GM23338 (cell line): ENCODE measurements around the gene LTBP3. TPM values are rescaled to one million over a fixed set of nuclear protein-coding genes. Genes with fewer than 3 reads are reported as not detected.

Experiments used
- ATAC-seq: fragments of 200-7000 bp; cut with Tn5 transposase; 3 replicates; pipeline ENCODE4 v1.9.1; 2020
- DNase-seq: peaks from one replicate; pipeline ENCODE4 v3.0.0-alpha.2; 2015; ENCODE audit warnings: low spot score
- H2AFZ ChIP-seq: fragments of 200-600 bp; sonication (generic); 2 replicates; pipeline ENCODE4 v1.8.0; 2016; ENCODE audit warnings: antibody characterized with exemption, mild to moderate bottlenecking, moderate library complexity
- H3F3A ChIP-seq: fragments of 200-600 bp; sonication (generic); replicated peaks from 2 replicates; pipeline ENCODE4 v1.8.0; 2017; ENCODE audit warnings: antibody characterized with exemption, mixed run types, low read depth
- H3K27ac ChIP-seq: fragments of 200-600 bp; sonication (generic); 2 replicates; pipeline ENCODE4 v1.6.1; 2016; ENCODE audit warnings: low read depth
- H3K27me3 ChIP-seq: fragments of 200-600 bp; sonication (generic); 2 replicates; pipeline ENCODE4 v1.8.0; 2016; ENCODE audit warnings: mild to moderate bottlenecking, mixed run types, moderate library complexity; ENCODE audit not compliant: insufficient read depth
- H3K36me3 ChIP-seq: fragments of 200-600 bp; sonication (generic); 2 replicates; pipeline ENCODE4 v1.8.0; 2016; ENCODE audit warnings: mild to moderate bottlenecking; ENCODE audit not compliant: insufficient read depth
- H3K4me1 ChIP-seq: fragments of 200-600 bp; sonication (generic); 2 replicates; pipeline ENCODE4 v1.8.0; 2016; ENCODE audit warnings: mild to moderate bottlenecking, moderate library complexity; ENCODE audit not compliant: insufficient read depth
- H3K4me2 ChIP-seq: fragments of 200-600 bp; sonication (generic); 2 replicates; pipeline ENCODE4 v1.7.1; 2017; ENCODE audit warnings: mixed run types
- H3K4me3 ChIP-seq: fragments of 200-600 bp; sonication (generic); 2 replicates; pipeline ENCODE4 v1.6.1; 2016; ENCODE audit warnings: mixed run types
- H3K79me2 ChIP-seq: fragments of 200-600 bp; sonication (generic); replicated peaks from 2 replicates; pipeline ENCODE4 v1.8.0; 2017; ENCODE audit warnings: mild to moderate bottlenecking; ENCODE audit not compliant: insufficient read depth
- H3K9me2 ChIP-seq: fragments of 200-600 bp; sonication (generic); 2 replicates; pipeline ENCODE4 v1.8.0; 2017; ENCODE audit not compliant: insufficient read depth
- H4K20me1 ChIP-seq: fragments of 200-600 bp; sonication (generic); replicated peaks from 2 replicates; pipeline ENCODE4 v1.8.0; 2017; ENCODE audit warnings: mild to moderate bottlenecking; ENCODE audit not compliant: insufficient read depth
- H3K27ac Mint-ChIP-seq: 2 replicates; pipeline ENCODE4 v1.8.0; 2020; ENCODE audit warnings: inconsistent platforms, mild to moderate bottlenecking, moderate library complexity, mixed read lengths
- H3K27me3 Mint-ChIP-seq: 3 replicates; pipeline ENCODE4 v1.8.0; 2022; ENCODE audit warnings: low read depth, mild to moderate bottlenecking, moderate library complexity, mixed read lengths, inconsistent platforms; ENCODE audit not compliant: insufficient read depth, poor library complexity
- H3K36me3 Mint-ChIP-seq: 3 replicates; pipeline ENCODE4 v1.8.0; 2021; ENCODE audit warnings: low read depth, mild to moderate bottlenecking, inconsistent platforms, moderate library complexity, mixed read lengths
- H3K4me1 Mint-ChIP-seq: 3 replicates; pipeline ENCODE4 v1.8.0; 2020; ENCODE audit warnings: mild to moderate bottlenecking, inconsistent platforms, mixed read lengths
- H3K4me3 Mint-ChIP-seq: 3 replicates; pipeline ENCODE4 v1.8.0; 2021; ENCODE audit warnings: moderate library complexity, mild to moderate bottlenecking, inconsistent platforms, mixed read lengths
- H3K9me3 Mint-ChIP-seq: 3 replicates; pipeline ENCODE4 v1.8.0; 2020; ENCODE audit warnings: moderate library complexity, mild to moderate bottlenecking, inconsistent platforms, mixed read lengths
- CREB1 ChIP-seq: fragments of 250-450 bp; sonication (Bioruptor Pico); IDR thresholded peaks from 2 replicates; pipeline ENCODE4 v1.5.0; 2020; ENCODE audit warnings: low read depth, mild to moderate bottlenecking, moderate library complexity
- ETS1 ChIP-seq: IDR thresholded peaks from 2 replicates; pipeline ENCODE4 v1.6.1; 2016; ENCODE audit warnings: antibody characterized with exemption
- EZH2 ChIP-seq: fragments of 200-600 bp; sonication (generic); IDR thresholded peaks from one replicate; pipeline ENCODE4 v1.8.0; 2017; ENCODE audit warnings: antibody characterized with exemption, mild to moderate bottlenecking, low read depth; ENCODE audit not compliant: unreplicated experiment
- JUNB ChIP-seq: IDR thresholded peaks from one replicate; pipeline ENCODE4 v1.6.1; 2016; ENCODE audit warnings: antibody characterized with exemption; ENCODE audit not compliant: unreplicated experiment
- NANOG ChIP-seq: IDR thresholded peaks from 2 replicates; pipeline ENCODE4 v1.6.1; 2016; ENCODE audit warnings: antibody characterized with exemption, borderline replicate concordance
- POLR2AphosphoS5 ChIP-seq: IDR thresholded peaks from 2 replicates; pipeline ENCODE4 v1.6.1; 2016; ENCODE audit warnings: antibody characterized with exemption, low read depth
- REST ChIP-seq: IDR thresholded peaks from one replicate; pipeline ENCODE4 v1.6.1; 2018; ENCODE audit warnings: antibody characterized with exemption; ENCODE audit not compliant: unreplicated experiment
- STAT1 ChIP-seq: IDR thresholded peaks from one replicate; pipeline ENCODE4 v1.6.1; 2016; ENCODE audit warnings: antibody characterized with exemption; ENCODE audit not compliant: unreplicated experiment
- ZNF114 ChIP-seq: fragments of 250-450 bp; sonication (Bioruptor Pico); IDR thresholded peaks from 2 replicates; pipeline ENCODE4 v1.5.0; 2020; ENCODE audit warnings: mild to moderate bottlenecking, moderate library complexity
- ZNF331 ChIP-seq: fragments of 250-450 bp; sonication (Bioruptor Pico); IDR thresholded peaks from 2 replicates; pipeline ENCODE4 v1.5.0; 2020; ENCODE audit warnings: low read depth, mild to moderate bottlenecking, moderate library complexity
- ZNF462 ChIP-seq: fragments of 250-450 bp; sonication (Bioruptor Pico); IDR thresholded peaks from 2 replicates; pipeline ENCODE4 v1.5.0; 2020; ENCODE audit warnings: mild to moderate bottlenecking, moderate library complexity
- polyA plus RNA-seq: library from polyadenylated mRNA; unstranded; fragments of >200 nt; fragmentation: Nextera tagmentation; extraction: Ambion mirVana; gene quantifications from 2 replicates; pipeline ENCODE4 v1.2.1, GENCODE V29; 2016
- total RNA-seq: library from RNA; depleted of rRNA; stranded (reverse); fragments of >200 nt; shearing (Covaris generic); gene quantifications from 2 replicates; pipeline ENCODE4 v1.2.3, GENCODE V29; 2014

Gene LTBP3
- total and polyA plus RNA-seq, 2 experiments from 2014 or later: 9.5 to 29.2 TPM

GRCh38 chr11:65524741-65525545 is 33.2 kb downstream of the LTBP3 start, which contains the start of gene SCYL1:
Gene SCYL1 (plus strand): TSS chr11:65525083. CDS start chr11:65525154, 71 bp downstream.
- H3K36me3 Mint-ChIP-seq: peaks cover 18% of the 10 kb centered on the region; the same call in 2 of the 3 replicates
- peak within 1 kb of the TSS; percentile 91 for H3K4me3 ChIP-seq

More at GRCh38 chr11:65524741-65525545, 33.2 kb downstream of the LTBP3 start, which contains the start of gene SCYL1:
- TF ChIP-seq ZNF114 (CRISPR knock-in tag): no peak
- TF ChIP-seq NANOG: no peak
- TF ChIP-seq POLR2AphosphoS5: peak; percentile 57
- TF ChIP-seq ETS1: 0 out of 2 replicates have a peak, but pooled peaks have one; percentile 19
- no peak for TF ChIP-seq ZNF462
- TF ChIP-seq STAT1: no peak
- peak; percentile 74 for TF ChIP-seq CREB1
- no peak for TF ChIP-seq JUNB
- TF ChIP-seq EZH2: no peak
- TF ChIP-seq ZNF331 (CRISPR knock-in tag): no peak
- no peak for TF ChIP-seq REST
- H3K4me3 Mint-ChIP-seq: peak within 1 kb of the TSS; percentile 80
- Histone ChIP-seq H2AFZ (peak within 1 kb of the TSS; percentile 99), H3F3A (peaks cover 12% of the 10 kb centered on the region; the same call in 1 of the 2 replicates), H3K27me3 (0 out of 2 replicates have a peak, but pooled peaks cover 5% of the 10 kb centered on the region), H3K9me2 (no peaks in the 10 kb centered on the region), H3K36me3 (no peaks in the 10 kb centered on the region), H4K20me1 (peaks cover 2% of the 10 kb centered on the region; the same call in 1 of the 2 replicates), H3K4me1 (peaks cover 3% of the 10 kb centered on the region), H3K79me2 (no peaks in the 10 kb centered on the region), H3K4me2 (peak within 1 kb of the TSS; percentile 91), H3K27ac (no peak within 1 kb of the TSS)
- DNase-seq (peak; percentile 79), ATAC-seq (peak; percentile 70)
- H3K27me3 Mint-ChIP-seq: peaks cover 9% of the 10 kb centered on the region
- H3K9me3 Mint-ChIP-seq: no peaks in the 10 kb centered on the region
- no peak within 1 kb of the TSS for H3K27ac Mint-ChIP-seq
- peaks cover 15% of the 10 kb centered on the region for H3K4me1 Mint-ChIP-seq
